GM20000 (cell line): Measurements from ENCODE around the gene OR5L1.

Source experiments
- DNase-seq: peaks from one replicate; pipeline ENCODE4 v3.0.0; 2012; ENCODE audit warnings: low spot score
- CTCF ChIP-seq: IDR thresholded peaks from 2 replicates; pipeline ENCODE4 v1.5.1; 2012; ENCODE audit warnings: mild to moderate bottlenecking, control low read depth; ENCODE audit errors: extremely low read depth, missing control alignments

Gene OR5L1

GRCh38 chr11:55826919-55827318, 15.8 kb downstream of the OR5L1 start, which contains the start of gene OR5L2:
Gene OR5L2 (plus strand): TSS chr11:55827219. CDS start chr11:55827219, 0 bp downstream.
- TF ChIP-seq CTCF = no peak
- DNase-seq = no peak

- TF ChIP-seq CTCF = no peak
- DNase-seq = no peak
These were observed 27.3 kb downstream of the OR5L1 start, which contains the start of gene OR5D16 for GRCh38 chr11:55838452-55838851. Gene OR5D16 (plus strand): TSS chr11:55838752. CDS start chr11:55838752, 0 bp downstream.

GRCh38 chr11:55847453-55847852, 36.3 kb downstream of the OR5L1 start:
- DNase-seq = no peak
- no peak for TF ChIP-seq CTCF

GRCh38 chr11:55849037-55849436, 37.9 kb downstream of the OR5L1 start:
- no peak for DNase-seq
- no peak for TF ChIP-seq CTCF

GRCh38 chr11:55852141-55852540, 41.0 kb downstream of the OR5L1 start:
- no peak for DNase-seq
- TF ChIP-seq CTCF = no peak

GRCh38 chr11:55854704-55855103, 43.5 kb downstream of the OR5L1 start:
- no peak for DNase-seq
- TF ChIP-seq CTCF = no peak
